HG02885 (cell line): ENCODE results near the gene CELSR1.

Source experiments
- ATAC-seq: cut with Tn5 transposase; IDR thresholded peaks from one replicate; pipeline ENCODE4 v1.9.1; 2021; ENCODE audit warnings: mild to moderate bottlenecking; ENCODE audit not compliant: unreplicated experiment, poor library complexity

CELSR1 gene

GRCh38 chr22:46465345-46465720, 72.1 kb downstream of the CELSR1 start:
- ATAC-seq, result no peak

GRCh38 chr22:46464701-46465344, 72.6 kb downstream of the CELSR1 start:
- ATAC-seq, result no peak

- no peak for ATAC-seq
Measured at GRCh38 chr22:46464296-46464695, 73.1 kb downstream of the CELSR1 start.

- ATAC-seq, result no peak
Measured at GRCh38 chr22:46463435-46464227, 73.8 kb downstream of the CELSR1 start.

- no peak for ATAC-seq
Measured at GRCh38 chr22:46462726-46463371, 74.6 kb downstream of the CELSR1 start.

- ATAC-seq, result no peak
Measured at GRCh38 chr22:46461566-46462180, 75.7 kb downstream of the CELSR1 start.

- ATAC-seq, result no peak
Measured at GRCh38 chr22:46460857-46461256, 76.6 kb downstream of the CELSR1 start.

- no peak for ATAC-seq
Measured at GRCh38 chr22:46459347-46460065, 77.9 kb downstream of the CELSR1 start.

GRCh38 chr22:46458525-46458924, 78.9 kb downstream of the CELSR1 start:
- ATAC-seq, result no peak

GRCh38 chr22:46457502-46458488, 79.6 kb downstream of the CELSR1 start:
- ATAC-seq, result no peak

GRCh38 chr22:46456818-46457163, 80.6 kb downstream of the CELSR1 start:
- no peak for ATAC-seq

GRCh38 chr22:46455446-46455845, 82.0 kb downstream of the CELSR1 start:
- ATAC-seq, result no peak

- ATAC-seq, result no peak
Measured at GRCh38 chr22:46454504-46455269, 82.7 kb downstream of the CELSR1 start.

- no peak for ATAC-seq
Measured at GRCh38 chr22:46453829-46454503, 83.5 kb downstream of the CELSR1 start.

GRCh38 chr22:46453006-46453828, 84.2 kb downstream of the CELSR1 start:
- ATAC-seq, result no peak

- ATAC-seq, result no peak
Measured at GRCh38 chr22:46452195-46453005, 85.0 kb downstream of the CELSR1 start.
